WTC11 (cell line): ENCODE data around the gene SLC26A3. TPM values are rescaled to one million over a fixed set of nuclear protein-coding genes. Genes with fewer than 3 reads are reported as not detected.

Experiments
- ATAC-seq: fragments of 200-7000 bp; cut with Tn5 transposase; 2 replicates; pipeline ENCODE4 v1.10.0; 2021; ENCODE audit warnings: mild to moderate bottlenecking, moderate library complexity
- CTCF ChIA-PET: fragments of 300-600 bp; sonication (Branson Sonifier 250); formaldehyde crosslinking; loops from one replicate; lab custom pipeline; 2021; ENCODE audit warnings: antibody characterized with exemption; lab: Charles Lee
- POLR2A ChIA-PET: fragments of 350-600 bp; sonication (Branson Sonifier 250); formaldehyde crosslinking; loops from one replicate; lab custom pipeline; 2021; ENCODE audit warnings: antibody characterized with exemption; lab: Charles Lee
- DNase-seq: peaks from one replicate; pipeline ENCODE4 v3.0.0; 2021; ENCODE audit warnings: low spot score
- H3K27ac Mint-ChIP-seq: 2 replicates; pipeline ENCODE4 v1.8.0; 2021; ENCODE audit warnings: mixed read lengths
- H3K27me3 Mint-ChIP-seq: 2 replicates; pipeline ENCODE4 v1.8.0; 2021; ENCODE audit warnings: low read depth, mild to moderate bottlenecking, moderate library complexity, mixed read lengths
- H3K36me3 Mint-ChIP-seq: 2 replicates; pipeline ENCODE4 v1.8.0; 2021; ENCODE audit warnings: mixed read lengths
- H3K4me1 Mint-ChIP-seq: 2 replicates; pipeline ENCODE4 v1.8.0; 2022; ENCODE audit warnings: mixed read lengths
- H3K4me3 Mint-ChIP-seq: 2 replicates; pipeline ENCODE4 v1.8.0; 2021; ENCODE audit warnings: mild to moderate bottlenecking, moderate library complexity, mixed read lengths
- H3K9me3 Mint-ChIP-seq: 2 replicates; pipeline ENCODE4 v1.8.0; 2021; ENCODE audit warnings: mixed read lengths
- AR ChIP-seq: fragments of 250-450 bp; sonication (Bioruptor Pico); IDR thresholded peaks from 2 replicates; pipeline ENCODE4 v1.9.0; 2021; ENCODE audit warnings: mild to moderate bottlenecking
- ATF3 ChIP-seq: sonication (generic); formaldehyde crosslinking; conservative IDR thresholded peaks from 2 replicates; pipeline ENCODE4 v1.8.1; 2022; ENCODE audit warnings: mild to moderate bottlenecking, missing genetic modification reagents
- ATF6 ChIP-seq: sonication (generic); formaldehyde crosslinking; IDR thresholded peaks from 2 replicates; pipeline ENCODE4 v1.8.1; 2023; ENCODE audit warnings: mild to moderate bottlenecking, missing genetic modification reagents
- CBFB ChIP-seq: sonication (generic); formaldehyde crosslinking; IDR thresholded peaks from 2 replicates; pipeline ENCODE4 v1.8.1; 2022; ENCODE audit warnings: mild to moderate bottlenecking, low read depth, missing genetic modification reagents
- CREM ChIP-seq: sonication (generic); formaldehyde crosslinking; IDR thresholded peaks from 2 replicates; pipeline ENCODE4 v1.8.1; 2022; ENCODE audit warnings: mild to moderate bottlenecking, missing genetic modification reagents, moderate library complexity
- FOXP1 ChIP-seq: sonication (generic); formaldehyde crosslinking; IDR thresholded peaks from 2 replicates; pipeline ENCODE4 v1.8.0; 2022; ENCODE audit warnings: missing genetic modification reagents, mild to moderate bottlenecking, moderate library complexity, borderline replicate concordance
- GRHL2 ChIP-seq: fragments of 250-450 bp; sonication (Bioruptor Pico); IDR thresholded peaks from 2 replicates; pipeline ENCODE4 v1.8.0; 2022; ENCODE audit warnings: mild to moderate bottlenecking, moderate library complexity; ENCODE audit not compliant: insufficient replicate concordance, severe bottlenecking
- HMGA2 ChIP-seq: fragments of 250-450 bp; sonication (Bioruptor Pico); IDR thresholded peaks from 2 replicates; pipeline ENCODE4 v1.4.0; 2021; ENCODE audit warnings: mild to moderate bottlenecking, moderate library complexity
- IRF1 ChIP-seq: sonication (generic); formaldehyde crosslinking; IDR thresholded peaks from 2 replicates; pipeline ENCODE4 v1.8.0; 2023; ENCODE audit warnings: missing genetic modification reagents
- IRF2 ChIP-seq: sonication (generic); formaldehyde crosslinking; IDR thresholded peaks from 2 replicates; pipeline ENCODE4 v1.8.0; 2022; ENCODE audit warnings: low read depth, missing genetic modification reagents, borderline replicate concordance
- JAZF1 ChIP-seq: fragments of 250-450 bp; sonication (Bioruptor Pico); IDR thresholded peaks from 2 replicates; pipeline ENCODE4 v1.9.0; 2021; ENCODE audit warnings: moderate library complexity, mild to moderate bottlenecking, inconsistent platforms
- JUN ChIP-seq: sonication (generic); formaldehyde crosslinking; IDR thresholded peaks from 2 replicates; pipeline ENCODE4 v1.8.0; 2023; ENCODE audit warnings: mild to moderate bottlenecking, missing genetic modification reagents
- KAT7 ChIP-seq: sonication (generic); formaldehyde crosslinking; IDR thresholded peaks from 2 replicates; pipeline ENCODE4 v1.8.1; 2023; ENCODE audit warnings: missing genetic modification reagents, mild to moderate bottlenecking, borderline replicate concordance
- MXD4 ChIP-seq: fragments of 250-450 bp; sonication (Bioruptor Pico); IDR thresholded peaks from 2 replicates; pipeline ENCODE4 v1.8.0; 2021; ENCODE audit warnings: mild to moderate bottlenecking, moderate library complexity, borderline replicate concordance
- NFYB ChIP-seq: sonication (generic); formaldehyde crosslinking; conservative IDR thresholded peaks from 2 replicates; pipeline ENCODE4 v1.8.0; 2022; ENCODE audit warnings: low read depth, missing genetic modification reagents
- NR1H2 ChIP-seq: sonication (generic); formaldehyde crosslinking; IDR thresholded peaks from 2 replicates; pipeline ENCODE4 v1.9.0; 2021; ENCODE audit warnings: mild to moderate bottlenecking, moderate library complexity, missing genetic modification reagents
- NR3C1 ChIP-seq: sonication (generic); formaldehyde crosslinking; conservative IDR thresholded peaks from 2 replicates; pipeline ENCODE4 v1.8.1; 2023; ENCODE audit warnings: low read depth, mild to moderate bottlenecking, missing genetic modification reagents
- TEAD1 ChIP-seq: sonication (generic); formaldehyde crosslinking; IDR thresholded peaks from 2 replicates; pipeline ENCODE4 v1.8.0; 2022; ENCODE audit warnings: mild to moderate bottlenecking, missing genetic modification reagents
- TP53 ChIP-seq: sonication (generic); formaldehyde crosslinking; IDR thresholded peaks from 2 replicates; pipeline ENCODE4 v1.8.1; 2023; ENCODE audit warnings: mild to moderate bottlenecking, missing genetic modification reagents
- USF1 ChIP-seq: sonication (generic); formaldehyde crosslinking; IDR thresholded peaks from 2 replicates; pipeline ENCODE4 v1.8.0; 2022; ENCODE audit warnings: mild to moderate bottlenecking, missing genetic modification reagents
- ZMAT4 ChIP-seq: fragments of 250-450 bp; sonication (Bioruptor Pico); IDR thresholded peaks from 2 replicates; pipeline ENCODE4 v1.9.0; 2021; ENCODE audit warnings: mild to moderate bottlenecking
- ZNF121 ChIP-seq: sonication (generic); formaldehyde crosslinking; IDR thresholded peaks from 2 replicates; pipeline ENCODE4 v1.8.0; 2023; ENCODE audit warnings: missing genetic modification reagents
- ZNF138 ChIP-seq: sonication (generic); formaldehyde crosslinking; conservative IDR thresholded peaks from 2 replicates; pipeline ENCODE4 v1.8.1; 2022; ENCODE audit warnings: mild to moderate bottlenecking, moderate library complexity, missing genetic modification reagents
- ZNF416 ChIP-seq: fragments of 250-450 bp; sonication (Bioruptor Pico); IDR thresholded peaks from 2 replicates; pipeline ENCODE4 v1.9.0; 2021; ENCODE audit warnings: mild to moderate bottlenecking, inconsistent platforms
- ZNF512 ChIP-seq: sonication (generic); formaldehyde crosslinking; IDR thresholded peaks from 2 replicates; pipeline ENCODE4 v1.8.1; 2022; ENCODE audit warnings: missing genetic modification reagents, borderline replicate concordance
- total RNA-seq: library from RNA; stranded (reverse); gene quantifications from 3 replicates; pipeline ENCODE4 v1.2.3, GENCODE V29; 2021

The SLC26A3 gene
- total RNA-seq, 1 experiment from 2014 or later = 0.28 TPM

- H3K4me1 Mint-ChIP-seq = no peaks in the 10 kb centered on the region
- no peaks in the 10 kb centered on the region for H3K27me3 Mint-ChIP-seq
- ATAC-seq (no peak), DNase-seq (no peak)
- no peaks in the 10 kb centered on the region for H3K36me3 Mint-ChIP-seq
- H3K4me3 Mint-ChIP-seq = no peak overlapping the region
- no peak overlapping the region for H3K27ac Mint-ChIP-seq
- ChIA-PET CTCF (no interaction called here), POLR2A (no interaction called here)
- TF ChIP-seq ZNF138 (CRISPR knock-in tag) = no peak
- no peak for TF ChIP-seq ZNF512
- TF ChIP-seq ATF6 = no peak
- TF ChIP-seq ZNF416 (CRISPR knock-in tag) = no peak
- TF ChIP-seq ZMAT4 (CRISPR knock-in tag) = no peak
- TF ChIP-seq IRF1 (CRISPR knock-in tag) = no peak
- TF ChIP-seq MXD4 (CRISPR knock-in tag) = no peak
- TF ChIP-seq FOXP1 (CRISPR knock-in tag) = no peak
- TF ChIP-seq USF1 (CRISPR knock-in tag) = no peak
- no peaks in the 10 kb centered on the region for H3K9me3 Mint-ChIP-seq
These were observed 6.2 kb upstream of the SLC26A3 start for GRCh38 chr7:107809179-107809578.

- ChIA-PET CTCF (no interaction called here), POLR2A (no interaction called here)
- Mint-ChIP-seq H3K27me3 (peaks cover 3% of the 10 kb centered on the region), H3K36me3 (no peaks in the 10 kb centered on the region), H3K27ac (no peak overlapping the region), H3K9me3 (no peaks in the 10 kb centered on the region), H3K4me3 (no peak overlapping the region), H3K4me1 (no peaks in the 10 kb centered on the region)
- no peak for TF ChIP-seq HMGA2 (CRISPR knock-in tag)
- no peak for TF ChIP-seq ZNF138 (CRISPR knock-in tag)
- no peak for TF ChIP-seq KAT7 (CRISPR knock-in tag)
- TF ChIP-seq CBFB (CRISPR knock-in tag) = no peak
- TF ChIP-seq CREM (CRISPR knock-in tag) = no peak
- DNase-seq (no peak), ATAC-seq (no peak)
These were observed 3.3 kb downstream of the SLC26A3 start for GRCh38 chr7:107799647-107800264.

GRCh38 chr7:107792364-107792763 lies 10.7 kb downstream of the SLC26A3 start:
- CTCF ChIA-PET = no interaction called here
- no peak overlapping the region for H3K27ac Mint-ChIP-seq
- H3K36me3 Mint-ChIP-seq = no peaks in the 10 kb centered on the region
- no peak for DNase-seq
- H3K27me3 Mint-ChIP-seq = no peaks in the 10 kb centered on the region
- H3K4me1 Mint-ChIP-seq = peaks cover 14% of the 10 kb centered on the region
- POLR2A ChIA-PET = no interaction called here
- H3K4me3 Mint-ChIP-seq = no peak overlapping the region
- H3K9me3 Mint-ChIP-seq = 0 out of 2 replicates have a peak, but pooled peaks cover 4% of the 10 kb centered on the region
- TF ChIP-seq ATF3 (CRISPR knock-in tag) = no peak
- no peak for TF ChIP-seq NR1H2 (CRISPR knock-in tag)
- no peak for TF ChIP-seq NR3C1 (CRISPR knock-in tag)
- no peak for TF ChIP-seq AR (CRISPR knock-in tag)
- no peak for TF ChIP-seq JAZF1 (CRISPR knock-in tag)
- TF ChIP-seq ZNF121 (CRISPR knock-in tag) = no peak
- TF ChIP-seq TEAD1 (CRISPR knock-in tag) = no peak
- no peak for TF ChIP-seq TP53 (CRISPR knock-in tag)
- TF ChIP-seq NFYB (CRISPR knock-in tag) = no peak
- TF ChIP-seq GRHL2 (CRISPR knock-in tag) = no peak
- TF ChIP-seq HMGA2 (CRISPR knock-in tag) = no peak
- no peak for TF ChIP-seq JUN (CRISPR knock-in tag)
- no peak for TF ChIP-seq IRF2
- TF ChIP-seq, all 79 proteins: peak for 0
- no peak for ATAC-seq
